Testis (tissue), 2 donors: ENCODE results near the gene MON1B.

Experiments used
- CTCF ChIP-seq, 3 experiments: fragments of 450-650 bp in 2 of 3; fragments of 200-600 bp in 1 of 3; sonication (generic) in 1 of 3; IDR thresholded peaks; one replicate each; pipeline ENCODE4 v1.5.1; 2016 to 2019; ENCODE audit warnings: antibody characterized with exemption in 3 of 3, mild to moderate bottlenecking in 2 of 3, moderate library complexity in 1 of 3
- POLR2A ChIP-seq: fragments of 450-650 bp; IDR thresholded peaks from one replicate; pipeline ENCODE4 v1.6.1; 2017; ENCODE audit warnings: antibody characterized with exemption, mild to moderate bottlenecking, moderate library complexity

- TF ChIP-seq CTCF (IDR thresholded peaks at IDR 0.05) (no peak), POLR2A (no peak)
Observed at GRCh38 chr16:77195411-77195810, 4.4 kb downstream of the MON1B start.
